Activated gamma-delta T cell treated with anti-CD3 and anti-CD28 coated beads, Interleukin-2, amount 50 U/mL, for 16 hours (primary cell): ENCODE measurements around the gene LRRC1.

Experiments
- DNase-seq: peaks from one replicate; pipeline ENCODE4 v3.0.0-alpha.2; 2020; ENCODE audit warnings: low read depth

The LRRC1 gene

GRCh38 chr6:53815381-53816119, 20.7 kb downstream of the LRRC1 start:
- no peak for DNase-seq

GRCh38 chr6:53818858-53819609, 24.2 kb downstream of the LRRC1 start:
- DNase-seq, result no peak

GRCh38 chr6:53822401-53823125, 27.8 kb downstream of the LRRC1 start:
- no peak for DNase-seq

GRCh38 chr6:53824714-53825113, 29.9 kb downstream of the LRRC1 start:
- no peak for DNase-seq

GRCh38 chr6:53825532-53826321, 30.9 kb downstream of the LRRC1 start:
- no peak for DNase-seq

GRCh38 chr6:53827531-53827930, 32.7 kb downstream of the LRRC1 start:
- DNase-seq, result no peak

- no peak for DNase-seq
Measured at GRCh38 chr6:53828215-53828614, 33.4 kb downstream of the LRRC1 start.

GRCh38 chr6:53828966-53829697, 34.3 kb downstream of the LRRC1 start:
- no peak for DNase-seq

- DNase-seq, result no peak
Measured at GRCh38 chr6:53829698-53830221, 35.0 kb downstream of the LRRC1 start.

GRCh38 chr6:53830366-53830765, 35.6 kb downstream of the LRRC1 start:
- DNase-seq, result no peak

- DNase-seq, result no peak
Measured at GRCh38 chr6:53831081-53831869, 36.5 kb downstream of the LRRC1 start.

GRCh38 chr6:53831936-53832660, 37.3 kb downstream of the LRRC1 start:
- no peak for DNase-seq

- DNase-seq, result no peak
Measured at GRCh38 chr6:53833155-53833554, 38.4 kb downstream of the LRRC1 start.

GRCh38 chr6:53834132-53834531, 39.3 kb downstream of the LRRC1 start:
- no peak for DNase-seq

GRCh38 chr6:53837865-53838769, 43.3 kb downstream of the LRRC1 start:
- no peak for DNase-seq

- no peak for DNase-seq
Measured at GRCh38 chr6:53840027-53840426, 45.2 kb downstream of the LRRC1 start.

- no peak for DNase-seq
Measured at GRCh38 chr6:53845280-53846195, 50.7 kb downstream of the LRRC1 start.
